Loucy (cell line): Measurements from ENCODE around the gene SEC22C.
"Not testable (repeated sequence)": the region's sequence is repeated elsewhere in the genome, so short reads cannot be mapped to it uniquely, and the experiment has no call there.

Experiments used
- EZH2phosphoT487 ChIP-seq: fragments of 200-600 bp; IDR thresholded peaks from 2 replicates; pipeline ENCODE4 v1.6.1; 2018; ENCODE audit warnings: antibody characterized with exemption, mild to moderate bottlenecking, moderate library complexity, borderline replicate concordance
- TF ChIP-seq, protein P1 (sequence below): fragments of 200-600 bp; sonication (generic); conservative IDR thresholded peaks from 2 replicates; pipeline ENCODE4 v1.5.1; 2014; ENCODE audit warnings: mild to moderate bottlenecking, antibody characterized with exemption, low read length

DNA sequence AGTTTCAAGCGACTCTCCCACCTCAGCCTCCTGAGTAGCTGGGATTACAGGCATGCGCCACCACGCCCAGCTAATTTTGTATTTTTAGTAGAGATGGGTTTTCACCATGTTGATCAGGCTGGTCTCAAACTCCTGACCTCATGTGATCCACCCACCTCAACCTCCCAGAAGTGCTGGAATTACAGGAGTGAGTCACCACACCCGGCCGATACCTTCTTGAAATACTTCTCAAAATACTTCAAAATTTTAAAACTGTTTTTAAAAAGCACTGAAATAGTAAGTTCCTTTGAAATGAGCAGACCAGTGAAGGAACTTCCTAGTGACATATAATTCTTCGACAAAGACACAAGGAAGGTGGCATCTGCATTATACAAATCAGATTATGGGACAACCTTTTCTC lies 24.9 kb downstream of the SEC22C start:
- TF ChIP-seq, protein P1, sequence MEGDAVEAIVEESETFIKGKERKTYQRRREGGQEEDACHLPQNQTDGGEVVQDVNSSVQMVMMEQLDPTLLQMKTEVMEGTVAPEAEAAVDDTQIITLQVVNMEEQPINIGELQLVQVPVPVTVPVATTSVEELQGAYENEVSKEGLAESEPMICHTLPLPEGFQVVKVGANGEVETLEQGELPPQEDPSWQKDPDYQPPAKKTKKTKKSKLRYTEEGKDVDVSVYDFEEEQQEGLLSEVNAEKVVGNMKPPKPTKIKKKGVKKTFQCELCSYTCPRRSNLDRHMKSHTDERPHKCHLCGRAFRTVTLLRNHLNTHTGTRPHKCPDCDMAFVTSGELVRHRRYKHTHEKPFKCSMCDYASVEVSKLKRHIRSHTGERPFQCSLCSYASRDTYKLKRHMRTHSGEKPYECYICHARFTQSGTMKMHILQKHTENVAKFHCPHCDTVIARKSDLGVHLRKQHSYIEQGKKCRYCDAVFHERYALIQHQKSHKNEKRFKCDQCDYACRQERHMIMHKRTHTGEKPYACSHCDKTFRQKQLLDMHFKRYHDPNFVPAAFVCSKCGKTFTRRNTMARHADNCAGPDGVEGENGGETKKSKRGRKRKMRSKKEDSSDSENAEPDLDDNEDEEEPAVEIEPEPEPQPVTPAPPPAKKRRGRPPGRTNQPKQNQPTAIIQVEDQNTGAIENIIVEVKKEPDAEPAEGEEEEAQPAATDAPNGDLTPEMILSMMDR: not testable (repeated sequence)
- TF ChIP-seq EZH2phosphoT487: not testable (repeated sequence)
